ENCODE measurements around the gene BIRC7. TPM values are rescaled to one million over a fixed set of nuclear protein-coding genes. Genes with fewer than 3 reads are reported as not detected.

The BIRC7 gene
- total and polyA plus RNA-seq, 2 of the 4 experiments (the other 2 are of a cell fraction): not detected

GRCh38 chr20:63192721-63193120 lies 43.0 kb upstream of the BIRC7 start:
- Histone ChIP-seq H3K18ac (ENCODE audit: low read depth, low read length) (no peak overlapping the region), H2BK15ac (ENCODE audit: low read depth, low read length) (no peak overlapping the region), H2BK20ac (ENCODE audit: low read depth, low read length) (no peak overlapping the region), H3K56ac (ENCODE audit: extremely low read depth, insufficient read depth, low read length) (no peak overlapping the region), H3K36me3 (ENCODE audit: control insufficient read depth, insufficient read depth, low read length) (peaks cover 16% of the 10 kb centered on the region), H2BK5ac (ENCODE audit: low read depth, low read length, poor library complexity, severe bottlenecking) (no peak overlapping the region), H3K4me3 (ENCODE audit: insufficient read depth, low read depth, low read length) (no peak overlapping the region), H2AK5ac (ENCODE audit: low read depth, low read length) (no peak overlapping the region), H3K9me1 (ENCODE audit: insufficient read depth, low read length) (peaks cover 8% of the 10 kb centered on the region; the same call in 1 of the 2 replicates), H3K4me2 (ENCODE audit: low read depth, low read length) (no peak overlapping the region), H4K20me1 (ENCODE audit: insufficient read depth, low read length) (peaks cover 40% of the 10 kb centered on the region), H3K27me3 (ENCODE audit: control insufficient read depth, insufficient read depth, low read length) (no peaks in the 10 kb centered on the region; the same call in 1 of the 2 replicates), H2BK120ac (ENCODE audit: low read depth, low read length) (no peak overlapping the region), H3K79me1 (ENCODE audit: low read depth in 1 of 2, low read length in 2 of 2) (peaks cover 6 to 35% of the 10 kb centered on the region in 2 experiments; a peak in 3 of 4 replicates), H3K23ac (ENCODE audit: low read depth, low read length) (no peak overlapping the region), H2AK9ac (replicated peaks; ENCODE audit: low read depth, low read length, poor library complexity) (no peak overlapping the region), H2AFZ (replicated peaks; ENCODE audit: low read length, poor library complexity) (no peak overlapping the region), H3K9me3 (ENCODE audit: control insufficient read depth, insufficient read depth, low read length) (no peaks in the 10 kb centered on the region), H3K27ac (ENCODE audit: insufficient read depth, low read length) (no peak overlapping the region), H4K8ac (ENCODE audit: low read depth in 2 of 2, low read length in 2 of 2) (no peak overlapping the region), H3K4ac (ENCODE audit: low read depth, low read length) (no peak overlapping the region), H3K9ac (ENCODE audit: low read depth, low read length) (no peak overlapping the region), H4K5ac (ENCODE audit: low read depth, low read length) (no peak overlapping the region), H3K14ac (replicated peaks; ENCODE audit: low read depth, low read length) (no peak overlapping the region), H4K91ac (ENCODE audit: insufficient read depth, low read depth, low read length) (no peak overlapping the region), H3K4me1 (ENCODE audit: control insufficient read depth, insufficient read depth, low read length) (no peaks in the 10 kb centered on the region)
- POLR2A ChIA-PET (ENCODE audit: unreplicated experiment): no interaction called here
- ATAC-seq (ENCODE audit: low read depth) (no peak), DNase-seq (no peak)
- intact Hi-C loops (cut with micrococcal nuclease) (no loop called here), dilution Hi-C loops (cut with HindIII; ENCODE audit: low sequenced_read_pairs, unreplicated experiment) (no loop called here), in situ Hi-C loops (cut with MboI; ENCODE audit: low sequenced_read_pairs) (no loop called here)
- CTCF ChIA-PET: interaction anchor here (0.9 kb wide), 1 partner anchor 9 kb away, joined by 3 read pairs; no protein-coding TSS in a partner anchor
- TF ChIP-seq MAFK (IDR thresholded peaks at IDR 0.05; ENCODE audit: low read depth, low read length) (no peak), MAZ (IDR thresholded peaks at IDR 0.05; ENCODE audit: borderline replicate concordance, low read depth, low read length) (no peak)
- BruUV-seq (replicated peaks): no TSS peak
- 92% methylated on average over 11 of the region's 21 CpGs; no CpG with 5 or more reads in 1 of the 2 experiments for WGBS, 2 experiments (ENCODE audit: extremely low coverage in 2 of 2, insufficient read length in 1 of 2)

All from IMR-90 (cell line).